ENCODE results near the gene NLGN3.
A peak's percentile ranks its signal among the peaks of the same experiment; 100 is the strongest.

Gene NLGN3

GRCh38 chrX:71107762-71108360 lies 36.8 kb upstream of the NLGN3 start:
- H3K27me3 Mint-ChIP-seq = no peaks in the 10 kb centered on the region
- peak overlapping the region; percentile 97 for H3K27ac Mint-ChIP-seq
- peaks cover 68% of the 10 kb centered on the region for H3K36me3 Mint-ChIP-seq (ENCODE audit: low read depth)
- H3K4me3 Mint-ChIP-seq = peak overlapping the region; percentile 99
- H3K9me3 Mint-ChIP-seq = no peaks in the 10 kb centered on the region
- peaks cover 70% of the 10 kb centered on the region for H3K4me1 Mint-ChIP-seq (ENCODE audit: low read depth)

- Mint-ChIP-seq H3K36me3 (ENCODE audit: low read depth) (peaks cover 65% of the 10 kb centered on the region), H3K4me1 (ENCODE audit: low read depth) (peaks cover 65% of the 10 kb centered on the region), H3K27ac (peak overlapping the region; percentile 97), H3K9me3 (no peaks in the 10 kb centered on the region), H3K27me3 (no peaks in the 10 kb centered on the region), H3K4me3 (peak overlapping the region; percentile 99)
Observed at GRCh38 chrX:71109051-71109450, 35.6 kb upstream of the NLGN3 start.

- Mint-ChIP-seq H3K4me3 (peak within 1 kb of the TSS; percentile 99), H3K4me1 (ENCODE audit: low read depth) (peaks cover 51% of the 10 kb centered on the region), H3K9me3 (no peaks in the 10 kb centered on the region), H3K27me3 (no peaks in the 10 kb centered on the region), H3K36me3 (ENCODE audit: low read depth) (peaks cover 50% of the 10 kb centered on the region), H3K27ac (peak within 1 kb of the TSS; percentile 97)
Observed at GRCh38 chrX:71111141-71111843, 33.3 kb upstream of the NLGN3 start, which contains the start of gene IL2RG. Gene IL2RG (minus strand): TSS chrX:71111577. CDS start chrX:71111539, 38 bp downstream.

GRCh38 chrX:71111921-71112431 lies 32.7 kb upstream of the NLGN3 start:
- Mint-ChIP-seq H3K4me1 (ENCODE audit: low read depth) (peaks cover 44% of the 10 kb centered on the region), H3K9me3 (no peaks in the 10 kb centered on the region), H3K36me3 (ENCODE audit: low read depth) (peaks cover 44% of the 10 kb centered on the region)

GRCh38 chrX:71117358-71117757 lies 27.3 kb upstream of the NLGN3 start:
- Mint-ChIP-seq H3K27ac (no peak overlapping the region), H3K27me3 (no peaks in the 10 kb centered on the region), H3K4me1 (ENCODE audit: low read depth) (peaks cover 28% of the 10 kb centered on the region), H3K36me3 (ENCODE audit: low read depth) (peaks cover 10% of the 10 kb centered on the region), H3K4me3 (no peak overlapping the region), H3K9me3 (no peaks in the 10 kb centered on the region)

More at GRCh38 chrX:71111921-71112431, 32.7 kb upstream of the NLGN3 start:
- Mint-ChIP-seq H3K27me3 (no peaks in the 10 kb centered on the region), H3K27ac (peak overlapping the region; percentile 97), H3K4me3 (peak overlapping the region; percentile 99)

- peak within 1 kb of the TSS; percentile 81 for H3K4me3 Mint-ChIP-seq
- H3K4me1 Mint-ChIP-seq (ENCODE audit: low read depth) = peaks cover 20% of the 10 kb centered on the region
- no peaks in the 10 kb centered on the region for H3K9me3 Mint-ChIP-seq
Observed at GRCh38 chrX:71118032-71118984, 26.3 kb upstream of the NLGN3 start, which contains the start of gene MED12. Gene MED12 (plus strand): TSS chrX:71118596. CDS start chrX:71118755, 159 bp downstream.

GRCh38 chrX:71118985-71119535 lies 25.6 kb upstream of the NLGN3 start:
- Mint-ChIP-seq H3K4me3 (peak overlapping the region; percentile 81), H3K27ac (peak overlapping the region; percentile 65), H3K36me3 (ENCODE audit: low read depth) (peaks cover 23% of the 10 kb centered on the region), H3K27me3 (no peaks in the 10 kb centered on the region), H3K4me1 (ENCODE audit: low read depth) (peaks cover 17% of the 10 kb centered on the region), H3K9me3 (no peaks in the 10 kb centered on the region)

More at GRCh38 chrX:71118032-71118984, 26.3 kb upstream of the NLGN3 start, which contains the start of gene MED12:
- peaks cover 19% of the 10 kb centered on the region for H3K36me3 Mint-ChIP-seq (ENCODE audit: low read depth)
- no peaks in the 10 kb centered on the region for H3K27me3 Mint-ChIP-seq
- H3K27ac Mint-ChIP-seq = peak within 1 kb of the TSS; percentile 79

- H3K27me3 Mint-ChIP-seq = no peaks in the 10 kb centered on the region
- peaks cover 59% of the 10 kb centered on the region for H3K36me3 Mint-ChIP-seq (ENCODE audit: low read depth)
- peaks cover 12% of the 10 kb centered on the region for H3K4me1 Mint-ChIP-seq (ENCODE audit: low read depth)
- peak overlapping the region; percentile 64 for H3K27ac Mint-ChIP-seq
- no peak overlapping the region for H3K4me3 Mint-ChIP-seq
- H3K9me3 Mint-ChIP-seq = no peaks in the 10 kb centered on the region
Observed at GRCh38 chrX:71128166-71128833, 16.3 kb upstream of the NLGN3 start.

GRCh38 chrX:71128915-71129765 lies 15.5 kb upstream of the NLGN3 start:
- Mint-ChIP-seq H3K4me1 (ENCODE audit: low read depth) (peaks cover 12% of the 10 kb centered on the region), H3K36me3 (ENCODE audit: low read depth) (peaks cover 54% of the 10 kb centered on the region), H3K4me3 (peak overlapping the region; percentile 1), H3K27me3 (no peaks in the 10 kb centered on the region), H3K9me3 (no peaks in the 10 kb centered on the region), H3K27ac (peak overlapping the region; percentile 77)

- H3K4me1 Mint-ChIP-seq (ENCODE audit: low read depth) = peaks cover 12% of the 10 kb centered on the region
- H3K9me3 Mint-ChIP-seq = no peaks in the 10 kb centered on the region
- peaks cover 54% of the 10 kb centered on the region for H3K36me3 Mint-ChIP-seq (ENCODE audit: low read depth)
- H3K27ac Mint-ChIP-seq = peak overlapping the region; percentile 4
- H3K4me3 Mint-ChIP-seq = no peak overlapping the region
- no peaks in the 10 kb centered on the region for H3K27me3 Mint-ChIP-seq
Observed at GRCh38 chrX:71131510-71131909, 13.1 kb upstream of the NLGN3 start.

- H3K4me3 Mint-ChIP-seq = no peak overlapping the region
- H3K27me3 Mint-ChIP-seq = no peaks in the 10 kb centered on the region
- no peaks in the 10 kb centered on the region for H3K9me3 Mint-ChIP-seq
- no peak overlapping the region for H3K27ac Mint-ChIP-seq
- H3K36me3 Mint-ChIP-seq (ENCODE audit: low read depth) = peaks cover 12% of the 10 kb centered on the region
- H3K4me1 Mint-ChIP-seq (ENCODE audit: low read depth) = peaks cover 12% of the 10 kb centered on the region
Observed at GRCh38 chrX:71140440-71140839, 4.2 kb upstream of the NLGN3 start.

- H3K4me1 Mint-ChIP-seq (ENCODE audit: low read depth) = peaks cover 16% of the 10 kb centered on the region
- H3K36me3 Mint-ChIP-seq (ENCODE audit: low read depth) = peaks cover 9% of the 10 kb centered on the region
- H3K4me3 Mint-ChIP-seq = no peak overlapping the region
- H3K9me3 Mint-ChIP-seq = no peaks in the 10 kb centered on the region
- H3K27me3 Mint-ChIP-seq = no peaks in the 10 kb centered on the region
- H3K27ac Mint-ChIP-seq = no peak overlapping the region
Observed at GRCh38 chrX:71143508-71143907, 1.1 kb upstream of the NLGN3 start.
